ENCODE results near the gene SIVA1. TPM values are rescaled to one million over a fixed set of nuclear protein-coding genes. Genes with fewer than 3 reads are reported as not detected.

Gene SIVA1
- total and polyA plus RNA-seq, 8 donors, result 29.1 to 136 (median 42.6) TPM

DNA sequence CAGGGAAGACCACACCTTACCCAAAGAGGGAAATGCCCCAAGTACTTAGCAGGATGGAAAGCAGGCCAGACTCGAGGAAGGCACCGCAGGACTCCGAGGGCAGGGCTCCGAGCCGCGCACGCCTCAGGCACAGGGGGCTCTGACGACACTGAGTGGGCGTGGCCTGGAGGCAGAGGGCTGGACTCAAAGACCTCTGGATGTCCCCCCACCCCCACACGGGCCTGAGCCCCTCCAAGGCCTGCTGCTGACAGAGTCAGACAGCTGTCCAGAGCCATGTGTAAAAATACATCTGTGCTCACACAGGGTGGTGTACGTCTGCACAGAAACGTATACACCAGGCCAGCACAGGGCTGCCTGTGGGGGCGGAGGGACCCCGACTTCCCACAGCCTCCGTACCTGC, 41.2 kb downstream of the SIVA1 start:
- peak; percentile 7 to 19 (median 12) for ATAC-seq
- peak in 2 of 6 donors; percentile 67 to 81 for DNase-seq
- 3 to 5% methylated on average over 15 of the region's 15 CpGs for WGBS, 2 donors
- peaks cover 0 to 5% (median 0%) of the 10 kb centered on the region in 3 donors for H3K36me3 ChIP-seq
- H3K4me3 ChIP-seq, result peak overlapping the region; percentile 67 to 79 (median 75)
- intact Hi-C loops (cut with DNase I), result no loop called here
- H3K4me1 ChIP-seq, result peaks cover 17 to 30% (median 26%) of the 10 kb centered on the region in 3 donors
- H3K27ac ChIP-seq, result peak overlapping the region in 3 of 4 donors; percentile 31 to 77 (median 66)
- TF ChIP-seq CTCF (IDR thresholded peaks at IDR 0.05), result no peak
- H3K9me3 ChIP-seq, result no peaks in the 10 kb centered on the region
- FAIRE-seq, result no peak
- no peaks in the 10 kb centered on the region for H3K27me3 ChIP-seq

GRCh38 chr14:104794631-104794992, 41.7 kb downstream of the SIVA1 start:
- FAIRE-seq (no peak), DNase-seq (peak in 1 of 6 donors; percentile 55), ATAC-seq (peak in 3 of 4 donors; percentile 24 to 46 (median 27))
- intact Hi-C loops (cut with DNase I), result no loop called here
- H3K27me3 ChIP-seq, result no peaks in the 10 kb centered on the region
- H3K36me3 ChIP-seq, result peaks cover 0 to 5% (median 0%) of the 10 kb centered on the region in 3 donors
- no peak for TF ChIP-seq CTCF (IDR thresholded peaks at IDR 0.05)
- H3K9me3 ChIP-seq, result no peaks in the 10 kb centered on the region
- H3K27ac ChIP-seq, result peak overlapping the region; percentile 31 to 77 (median 64)
- WGBS, 2 donors, result 1 to 5% methylated on average over 16 of the region's 16 CpGs
- peak overlapping the region; percentile 67 to 79 (median 75) for H3K4me3 ChIP-seq
- peaks cover 17 to 30% (median 26%) of the 10 kb centered on the region in 3 donors for H3K4me1 ChIP-seq

DNA sequence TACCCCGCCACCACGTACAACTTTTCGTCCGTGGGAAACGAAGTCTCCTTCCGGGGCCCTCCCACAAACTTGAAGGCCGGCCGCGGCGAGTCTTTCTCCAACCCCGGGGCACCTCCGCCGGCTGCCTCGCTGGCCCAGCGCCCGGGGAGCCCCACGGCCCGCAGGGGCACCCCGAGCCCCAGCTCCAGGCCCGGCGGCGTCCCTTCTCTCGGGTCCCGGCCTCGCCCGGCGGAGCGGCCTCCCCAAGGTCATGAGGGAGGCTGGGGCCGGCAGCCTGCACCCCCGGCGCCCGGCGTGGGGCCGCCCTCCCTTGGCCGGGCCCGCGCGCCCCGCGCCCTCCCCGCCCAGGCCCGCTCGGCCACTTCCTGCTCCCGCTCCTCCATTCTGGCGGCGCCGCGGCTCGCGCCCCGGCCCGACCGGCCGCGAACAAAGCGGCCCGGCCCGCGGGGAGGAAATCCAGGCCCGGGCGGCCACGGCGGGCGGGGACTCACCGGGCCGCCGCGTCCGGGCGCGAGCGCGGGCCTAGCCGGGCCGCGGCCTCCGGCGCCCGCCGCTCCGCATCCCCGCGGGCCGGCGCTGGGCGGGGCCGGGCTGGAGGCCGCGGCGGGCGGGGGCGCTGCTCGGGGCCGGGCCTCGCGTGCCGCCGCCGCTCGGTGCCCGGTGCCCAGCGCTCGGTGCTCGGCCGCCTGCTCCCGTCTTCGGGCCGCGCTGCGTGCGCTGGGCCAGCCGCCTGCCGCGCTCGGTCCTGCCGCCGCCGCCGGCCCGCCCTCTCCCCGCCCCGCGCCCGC, 42.2 kb downstream of the SIVA1 start, which contains the start of gene AKT1:
AKT1 (minus strand) TSS at position 756 of the 788 bp plus-strand sequence. CDS start 3,105 bp downstream, outside the sequence.
- FAIRE-seq, result no peak
- 0 to 1% methylated on average over 63 to 123 of the region's 124 CpGs for WGBS, 2 donors
- intact Hi-C loops (cut with DNase I), result no loop called here

DNA sequence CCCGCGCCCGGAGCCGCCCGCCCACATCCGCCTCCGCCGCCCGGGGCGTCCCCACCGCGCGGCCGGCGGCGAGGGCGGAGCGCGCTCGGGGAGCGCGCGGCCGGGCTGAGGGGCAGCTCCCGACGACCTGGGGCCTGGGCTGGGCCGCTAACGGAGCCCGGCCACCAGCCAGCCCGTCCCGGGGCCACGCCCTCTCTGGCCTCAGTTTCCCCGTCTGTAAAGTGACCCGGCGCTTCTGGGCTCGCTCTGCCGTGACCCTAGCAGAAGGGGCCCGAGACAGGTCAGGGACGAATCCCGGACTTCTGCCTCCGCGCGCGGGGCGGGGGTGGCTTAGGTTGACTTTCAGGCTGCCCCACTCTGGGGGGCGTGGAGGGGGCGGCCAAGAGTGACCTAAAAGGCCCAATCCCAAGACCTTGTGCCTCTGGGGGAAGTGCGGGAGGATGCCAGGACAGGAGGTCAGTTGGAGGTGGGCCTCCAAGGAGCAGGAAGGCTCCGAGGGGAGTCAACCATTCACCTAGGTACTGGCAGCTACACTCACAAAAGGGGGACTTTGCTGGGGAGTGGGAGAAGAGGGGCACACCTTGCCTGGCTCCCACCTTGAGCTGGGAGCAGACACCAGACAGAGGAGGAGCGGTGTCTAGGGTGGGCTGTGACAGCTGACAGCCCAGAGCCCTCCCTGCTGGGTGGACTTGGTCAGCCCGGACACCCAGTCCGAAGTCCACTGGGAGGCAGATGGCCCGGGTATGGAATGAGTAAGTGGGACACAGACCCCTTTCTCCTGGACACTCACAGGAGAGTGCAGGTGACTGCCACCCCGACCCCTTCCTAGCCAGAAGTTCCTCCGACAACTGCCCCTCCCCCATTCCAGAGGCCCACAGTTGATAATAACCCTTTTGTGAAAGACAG, 43.1 kb downstream of the SIVA1 start:
- peak overlapping the region; percentile 39 to 78 (median 66) for H3K27ac ChIP-seq
- H3K27me3 ChIP-seq, result no peaks in the 10 kb centered on the region
- H3K4me1 ChIP-seq, result peaks cover 17 to 31% (median 26%) of the 10 kb centered on the region in 3 donors
- H3K36me3 ChIP-seq, result peaks cover 0 to 5% (median 0%) of the 10 kb centered on the region in 3 donors
- intact Hi-C loops (cut with DNase I), result no loop called here
- FAIRE-seq (no peak), DNase-seq (peak in 4 of 6 donors; percentile 63 to 88 (median 70)), ATAC-seq (peak; percentile 34 to 55 (median 36))
- no peak for TF ChIP-seq CTCF (IDR thresholded peaks at IDR 0.05)
- H3K9me3 ChIP-seq, result no peaks in the 10 kb centered on the region
- H3K4me3 ChIP-seq, result peak overlapping the region in 3 of 4 donors; percentile 31 to 79 (median 44)
- WGBS, 2 donors, result 9 to 14% methylated on average over 25 to 55 of the region's 55 CpGs

More for the DNA sequence above, 42.2 kb downstream of the SIVA1 start, which contains the start of gene AKT1:
- Histone ChIP-seq H3K27ac (peak within 1 kb of the TSS; percentile 39 to 78 (median 70)), H3K27me3 (no peaks in the 10 kb centered on the region), H3K4me3 (peak within 1 kb of the TSS; percentile 67 to 79 (median 75)), H3K36me3 (peaks cover 0 to 5% (median 0%) of the 10 kb centered on the region in 3 donors), H3K4me1 (peaks cover 17 to 31% (median 26%) of the 10 kb centered on the region in 3 donors), H3K9me3 (no peaks in the 10 kb centered on the region)
- ATAC-seq (peak in 3 of 4 donors; percentile 4 to 38 (median 11)), DNase-seq (peak in 1 of 6 donors; percentile 65)
- TF ChIP-seq CTCF (IDR thresholded peaks at IDR 0.05), result no peak
